RWPE2 (cell line): ENCODE results near the gene MEIOSIN.

Experiments used
- ATAC-seq: fragments of 200-7000 bp; cut with Tn5 transposase; 3 replicates; pipeline ENCODE4 v1.9.1; 2021; ENCODE audit warnings: low read depth
- DNase-seq: peaks from one replicate; pipeline ENCODE4 v3.0.0-alpha.2; 2020; ENCODE audit warnings: low spot score
- H3K27ac ChIP-seq: fragments of 450-650 bp; 2 replicates; pipeline ENCODE4 v1.5.1; 2017; ENCODE audit warnings: mild to moderate bottlenecking; ENCODE audit not compliant: poor library complexity, severe bottlenecking
- H3K27me3 ChIP-seq: fragments of 250-450 bp; sonication (Bioruptor Pico); 2 replicates; pipeline ENCODE4 v1.5.1; 2021; ENCODE audit warnings: mild to moderate bottlenecking, moderate library complexity; ENCODE audit not compliant: insufficient read depth, poor library complexity, severe bottlenecking
- H3K36me3 ChIP-seq: fragments of 250-450 bp; sonication (Bioruptor Pico); 2 replicates; pipeline ENCODE4 v1.5.1; 2020; ENCODE audit warnings: low read depth, mild to moderate bottlenecking, moderate library complexity
- H3K4me1 ChIP-seq: fragments of 250-450 bp; sonication (Bioruptor Pico); 2 replicates; pipeline ENCODE4 v1.5.1; 2021; ENCODE audit warnings: mild to moderate bottlenecking, moderate library complexity; ENCODE audit not compliant: insufficient read depth, poor library complexity, severe bottlenecking
- H3K4me3 ChIP-seq: fragments of 250-450 bp; sonication (Bioruptor Pico); 2 replicates; pipeline ENCODE4 v1.5.1; 2021; ENCODE audit warnings: mild to moderate bottlenecking, moderate library complexity; ENCODE audit not compliant: severe bottlenecking
- H3K9me3 ChIP-seq: fragments of 250-450 bp; sonication (Bioruptor Pico); 2 replicates; pipeline ENCODE4 v1.5.1; 2021; ENCODE audit warnings: mild to moderate bottlenecking, moderate library complexity; ENCODE audit not compliant: severe bottlenecking
- CTCF ChIP-seq: fragments of 450-650 bp; IDR thresholded peaks from one replicate; pipeline ENCODE4 v1.5.1; 2017; ENCODE audit warnings: mild to moderate bottlenecking, moderate library complexity; ENCODE audit not compliant: poor library complexity, severe bottlenecking

The MEIOSIN gene

GRCh38 chr19:45767881-45768654, 34.8 kb downstream of the MEIOSIN start:
- Histone ChIP-seq H3K27ac (peak overlapping the region; percentile 86), H3K27me3 (no peaks in the 10 kb centered on the region), H3K4me1 (no peaks in the 10 kb centered on the region), H3K4me3 (peak overlapping the region; percentile 95), H3K9me3 (no peaks in the 10 kb centered on the region), H3K36me3 (no peaks in the 10 kb centered on the region)
- peak; percentile 86 for DNase-seq
- TF ChIP-seq CTCF = no peak
- ATAC-seq = peak; percentile 4; the same call in 2 of the 3 replicates

GRCh38 chr19:45768655-45768983, 35.4 kb downstream of the MEIOSIN start:
- TF ChIP-seq CTCF = no peak
- Histone ChIP-seq H3K27ac (peak overlapping the region; percentile 86), H3K27me3 (no peaks in the 10 kb centered on the region), H3K9me3 (no peaks in the 10 kb centered on the region), H3K36me3 (no peaks in the 10 kb centered on the region), H3K4me1 (no peaks in the 10 kb centered on the region), H3K4me3 (peak overlapping the region; percentile 95)
- ATAC-seq (no peak), DNase-seq (no peak)

GRCh38 chr19:45768984-45769782, 35.9 kb downstream of the MEIOSIN start, which contains the start of gene SIX5:
Gene SIX5 (minus strand): TSS chr19:45769252. CDS start chr19:45768844, 408 bp downstream.
- H3K27me3 ChIP-seq = no peaks in the 10 kb centered on the region
- no peaks in the 10 kb centered on the region for H3K36me3 ChIP-seq
- DNase-seq (peak; percentile 97), ATAC-seq (peak; percentile 52)
- no peaks in the 10 kb centered on the region for H3K9me3 ChIP-seq
- no peak for TF ChIP-seq CTCF
- H3K4me3 ChIP-seq = peak within 1 kb of the TSS; percentile 95
- H3K27ac ChIP-seq = peak within 1 kb of the TSS; percentile 86
- H3K4me1 ChIP-seq = no peaks in the 10 kb centered on the region

- peak; percentile 66 for DNase-seq
- H3K4me3 ChIP-seq = peak overlapping the region; percentile 31
- peak overlapping the region; percentile 86 for H3K27ac ChIP-seq
- no peaks in the 10 kb centered on the region for H3K9me3 ChIP-seq
- H3K27me3 ChIP-seq = no peaks in the 10 kb centered on the region
- no peak for TF ChIP-seq CTCF
- ATAC-seq = no peak
- H3K4me1 ChIP-seq = no peaks in the 10 kb centered on the region
- peaks cover 5% of the 10 kb centered on the region for H3K36me3 ChIP-seq
Measured at GRCh38 chr19:45769821-45770191, 36.6 kb downstream of the MEIOSIN start.
